Measurements from ENCODE around the gene FKBP8. TPM values are rescaled to one million over a fixed set of nuclear protein-coding genes. Genes with fewer than 3 reads are reported as not detected.

The FKBP8 gene
- polyA plus RNA-seq, 1 donor from 2014 or later, result 183 TPM

- Histone ChIP-seq H3K36me3 (ENCODE audit: insufficient read depth, low read length) (no peaks in the 10 kb centered on the region), H2AFZ (ENCODE audit: low read depth, low read length) (no peak overlapping the region), H3K4me3 (ENCODE audit: low read length) (no peak overlapping the region), H4K20me1 (ENCODE audit: insufficient read depth) (no peaks in the 10 kb centered on the region), H3K27me3 (ENCODE audit: insufficient read depth, low read depth, low read length) (no peaks in the 10 kb centered on the region), H3K27ac (ENCODE audit: low read length) (no peak overlapping the region), H3K79me2 (replicated peaks; ENCODE audit: insufficient read depth, low read length) (peaks cover 13% of the 10 kb centered on the region), H3K4me2 (ENCODE audit: low read length) (no peak overlapping the region), H3F3A (ENCODE audit: insufficient read depth, low read length, poor library complexity, severe bottlenecking) (no peaks in the 10 kb centered on the region), H3K9me2 (ENCODE audit: insufficient read depth, low read length) (no peaks in the 10 kb centered on the region), H3K9ac (ENCODE audit: low read length) (no peak overlapping the region), H3K9me3 (ENCODE audit: low read length) (no peaks in the 10 kb centered on the region)
- TF ChIP-seq POLR2AphosphoS5 (IDR thresholded peaks at IDR 0.05), result no peak
- no peak for TF ChIP-seq TAF1 (IDR thresholded peaks at IDR 0.05; ENCODE audit: low read depth)
- TF ChIP-seq EZH2 (IDR thresholded peaks at IDR 0.05; ENCODE audit: borderline replicate concordance, insufficient read depth, low read length, poor library complexity, severe bottlenecking), result no peak
- no peak for TF ChIP-seq SMC3 (conservative IDR thresholded peaks at IDR 0.05; ENCODE audit: poor library complexity)
- no peak for TF ChIP-seq MXI1 (conservative IDR thresholded peaks at IDR 0.05; ENCODE audit: poor library complexity, severe bottlenecking)
- TF ChIP-seq RAD21 (conservative IDR thresholded peaks at IDR 0.05), result no peak
- TF ChIP-seq, protein P1, sequence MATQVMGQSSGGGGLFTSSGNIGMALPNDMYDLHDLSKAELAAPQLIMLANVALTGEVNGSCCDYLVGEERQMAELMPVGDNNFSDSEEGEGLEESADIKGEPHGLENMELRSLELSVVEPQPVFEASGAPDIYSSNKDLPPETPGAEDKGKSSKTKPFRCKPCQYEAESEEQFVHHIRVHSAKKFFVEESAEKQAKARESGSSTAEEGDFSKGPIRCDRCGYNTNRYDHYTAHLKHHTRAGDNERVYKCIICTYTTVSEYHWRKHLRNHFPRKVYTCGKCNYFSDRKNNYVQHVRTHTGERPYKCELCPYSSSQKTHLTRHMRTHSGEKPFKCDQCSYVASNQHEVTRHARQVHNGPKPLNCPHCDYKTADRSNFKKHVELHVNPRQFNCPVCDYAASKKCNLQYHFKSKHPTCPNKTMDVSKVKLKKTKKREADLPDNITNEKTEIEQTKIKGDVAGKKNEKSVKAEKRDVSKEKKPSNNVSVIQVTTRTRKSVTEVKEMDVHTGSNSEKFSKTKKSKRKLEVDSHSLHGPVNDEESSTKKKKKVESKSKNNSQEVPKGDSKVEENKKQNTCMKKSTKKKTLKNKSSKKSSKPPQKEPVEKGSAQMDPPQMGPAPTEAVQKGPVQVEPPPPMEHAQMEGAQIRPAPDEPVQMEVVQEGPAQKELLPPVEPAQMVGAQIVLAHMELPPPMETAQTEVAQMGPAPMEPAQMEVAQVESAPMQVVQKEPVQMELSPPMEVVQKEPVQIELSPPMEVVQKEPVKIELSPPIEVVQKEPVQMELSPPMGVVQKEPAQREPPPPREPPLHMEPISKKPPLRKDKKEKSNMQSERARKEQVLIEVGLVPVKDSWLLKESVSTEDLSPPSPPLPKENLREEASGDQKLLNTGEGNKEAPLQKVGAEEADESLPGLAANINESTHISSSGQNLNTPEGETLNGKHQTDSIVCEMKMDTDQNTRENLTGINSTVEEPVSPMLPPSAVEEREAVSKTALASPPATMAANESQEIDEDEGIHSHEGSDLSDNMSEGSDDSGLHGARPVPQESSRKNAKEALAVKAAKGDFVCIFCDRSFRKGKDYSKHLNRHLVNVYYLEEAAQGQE (IDR thresholded peaks at IDR 0.05; ENCODE audit: borderline replicate concordance), result no peak
- no peak for TF ChIP-seq EP300 (conservative IDR thresholded peaks at IDR 0.05; ENCODE audit: poor library complexity, severe bottlenecking)
- TF ChIP-seq, protein P2, sequence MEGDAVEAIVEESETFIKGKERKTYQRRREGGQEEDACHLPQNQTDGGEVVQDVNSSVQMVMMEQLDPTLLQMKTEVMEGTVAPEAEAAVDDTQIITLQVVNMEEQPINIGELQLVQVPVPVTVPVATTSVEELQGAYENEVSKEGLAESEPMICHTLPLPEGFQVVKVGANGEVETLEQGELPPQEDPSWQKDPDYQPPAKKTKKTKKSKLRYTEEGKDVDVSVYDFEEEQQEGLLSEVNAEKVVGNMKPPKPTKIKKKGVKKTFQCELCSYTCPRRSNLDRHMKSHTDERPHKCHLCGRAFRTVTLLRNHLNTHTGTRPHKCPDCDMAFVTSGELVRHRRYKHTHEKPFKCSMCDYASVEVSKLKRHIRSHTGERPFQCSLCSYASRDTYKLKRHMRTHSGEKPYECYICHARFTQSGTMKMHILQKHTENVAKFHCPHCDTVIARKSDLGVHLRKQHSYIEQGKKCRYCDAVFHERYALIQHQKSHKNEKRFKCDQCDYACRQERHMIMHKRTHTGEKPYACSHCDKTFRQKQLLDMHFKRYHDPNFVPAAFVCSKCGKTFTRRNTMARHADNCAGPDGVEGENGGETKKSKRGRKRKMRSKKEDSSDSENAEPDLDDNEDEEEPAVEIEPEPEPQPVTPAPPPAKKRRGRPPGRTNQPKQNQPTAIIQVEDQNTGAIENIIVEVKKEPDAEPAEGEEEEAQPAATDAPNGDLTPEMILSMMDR (IDR thresholded peaks at IDR 0.05; ENCODE audit: poor library complexity, severe bottlenecking), result no peak
Observed at GRCh38 chr19:18568367-18568766, 25.0 kb upstream of the FKBP8 start.

DNA sequence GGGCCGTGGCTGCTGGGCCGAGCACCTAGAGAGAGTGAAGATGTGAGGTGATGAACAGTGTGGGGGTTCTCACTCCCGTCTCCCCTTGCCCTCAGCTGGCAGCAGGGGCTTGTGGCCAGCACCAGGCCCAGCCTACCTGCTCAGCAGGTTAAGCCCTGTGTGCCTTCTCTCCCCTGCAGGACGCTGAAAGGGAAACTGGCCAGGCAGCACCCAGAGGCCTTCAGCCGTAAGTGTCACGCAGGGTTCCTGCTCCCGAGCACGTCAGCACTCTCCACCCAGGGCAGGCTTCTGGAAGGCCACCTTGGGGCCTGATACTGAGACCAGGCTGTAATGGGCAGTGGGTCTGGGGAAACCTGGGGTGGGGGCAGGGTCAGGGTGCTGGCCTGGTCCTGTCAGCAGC is 23.6 kb upstream of the FKBP8 start:
- TF ChIP-seq RAD21 (conservative IDR thresholded peaks at IDR 0.05), result no peak
- no peak for TF ChIP-seq TAF1 (IDR thresholded peaks at IDR 0.05; ENCODE audit: low read depth)
- Histone ChIP-seq H3K4me2 (ENCODE audit: low read length) (no peak overlapping the region), H3K79me2 (replicated peaks; ENCODE audit: insufficient read depth, low read length) (peaks cover under 1% of the 10 kb centered on the region), H3K27me3 (ENCODE audit: insufficient read depth, low read depth, low read length) (no peaks in the 10 kb centered on the region), H3K9me3 (ENCODE audit: low read length) (no peaks in the 10 kb centered on the region), H3K9ac (ENCODE audit: low read length) (no peak overlapping the region), H3K36me3 (ENCODE audit: insufficient read depth, low read length) (no peaks in the 10 kb centered on the region), H4K20me1 (ENCODE audit: insufficient read depth) (no peaks in the 10 kb centered on the region), H3K4me3 (ENCODE audit: low read length) (no peak overlapping the region), H3F3A (ENCODE audit: insufficient read depth, low read length, poor library complexity, severe bottlenecking) (no peaks in the 10 kb centered on the region), H3K9me2 (ENCODE audit: insufficient read depth, low read length) (no peaks in the 10 kb centered on the region), H2AFZ (ENCODE audit: low read depth, low read length) (no peak overlapping the region), H3K27ac (ENCODE audit: low read length) (no peak overlapping the region)

DNA sequence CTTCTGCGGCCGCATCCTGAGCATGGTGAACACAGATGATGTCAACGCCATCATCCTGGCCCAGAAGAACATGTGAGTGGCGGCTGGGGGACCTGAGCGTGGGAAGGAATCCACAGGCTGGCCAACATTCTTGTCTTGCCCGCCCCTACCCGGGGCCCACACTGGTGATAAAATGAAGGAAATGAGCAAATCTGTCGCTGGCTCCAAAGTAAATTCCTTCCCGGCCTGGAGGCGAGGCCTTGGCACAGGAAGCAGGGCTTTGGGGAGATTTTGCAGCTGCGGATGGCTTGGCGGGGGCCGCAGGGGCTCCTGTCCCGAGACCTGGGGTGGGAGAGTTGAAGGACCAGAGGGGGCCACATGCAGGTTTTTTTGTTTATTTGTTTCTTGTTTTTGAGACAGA is 18.7 kb upstream of the FKBP8 start:
- Histone ChIP-seq H3K4me3 (ENCODE audit: low read length) (no peak overlapping the region), H2AFZ (ENCODE audit: low read depth, low read length) (no peak overlapping the region), H3K27me3 (ENCODE audit: insufficient read depth, low read depth, low read length) (no peaks in the 10 kb centered on the region), H3K4me2 (ENCODE audit: low read length) (no peak overlapping the region), H3K27ac (ENCODE audit: low read length) (no peak overlapping the region), H3K9me3 (ENCODE audit: low read length) (no peaks in the 10 kb centered on the region), H3K9ac (ENCODE audit: low read length) (no peak overlapping the region), H3K36me3 (ENCODE audit: insufficient read depth, low read length) (no peaks in the 10 kb centered on the region), H3K79me2 (replicated peaks; ENCODE audit: insufficient read depth, low read length) (peaks cover 9% of the 10 kb centered on the region), H4K20me1 (ENCODE audit: insufficient read depth) (no peaks in the 10 kb centered on the region), H3K9me2 (ENCODE audit: insufficient read depth, low read length) (no peaks in the 10 kb centered on the region), H3F3A (ENCODE audit: insufficient read depth, low read length, poor library complexity, severe bottlenecking) (no peaks in the 10 kb centered on the region)
- TF ChIP-seq, protein P1 (IDR thresholded peaks at IDR 0.05; ENCODE audit: borderline replicate concordance), result no peak
- TF ChIP-seq POLR2AphosphoS5 (IDR thresholded peaks at IDR 0.05) (no peak), SMC3 (conservative IDR thresholded peaks at IDR 0.05; ENCODE audit: poor library complexity) (no peak), TAF1 (IDR thresholded peaks at IDR 0.05; ENCODE audit: low read depth) (no peak), EP300 (conservative IDR thresholded peaks at IDR 0.05; ENCODE audit: poor library complexity, severe bottlenecking) (no peak), MXI1 (conservative IDR thresholded peaks at IDR 0.05; ENCODE audit: poor library complexity, severe bottlenecking) (no peak), RAD21 (conservative IDR thresholded peaks at IDR 0.05) (no peak), EZH2 (IDR thresholded peaks at IDR 0.05; ENCODE audit: borderline replicate concordance, insufficient read depth, low read length, poor library complexity, severe bottlenecking) (no peak)
- TF ChIP-seq, protein P2 (IDR thresholded peaks at IDR 0.05; ENCODE audit: poor library complexity, severe bottlenecking), result no peak

Measured in neural cell (in vitro differentiated cells).